Karpas-422 (cell line): ENCODE data around the gene COMTD1. TPM values are rescaled to one million over a fixed set of nuclear protein-coding genes. Genes with fewer than 3 reads are reported as not detected.
"Not testable (repeated sequence)": the region's sequence is repeated elsewhere in the genome, so short reads cannot be mapped to it uniquely, and the experiment has no call there.

Experiments used
- DNase-seq: peaks from one replicate; pipeline ENCODE4 v3.0.0-alpha.2; 2015
- H2AFZ ChIP-seq: fragments of 200-600 bp; sonication (generic); 2 replicates; pipeline ENCODE4 v1.6.1; 2014; ENCODE audit warnings: antibody characterized with exemption, low read length, mixed read lengths
- H3K27ac ChIP-seq: fragments of 200-600 bp; sonication (generic); 2 replicates; pipeline ENCODE4 v1.5.1; 2014; ENCODE audit warnings: mild to moderate bottlenecking, low read length, moderate library complexity
- H3K27me3 ChIP-seq: fragments of 200-600 bp; sonication (generic); 2 replicates; pipeline ENCODE4 v1.6.1; 2014; ENCODE audit warnings: low read length, mixed read lengths
- H3K36me3 ChIP-seq: fragments of 200-600 bp; sonication (generic); 2 replicates; pipeline ENCODE4 v1.6.1; 2014; ENCODE audit warnings: low read length, mixed read lengths; ENCODE audit not compliant: insufficient read depth
- H3K4me1 ChIP-seq: fragments of 200-600 bp; sonication (generic); 2 replicates; pipeline ENCODE4 v1.6.1; 2014; ENCODE audit warnings: mild to moderate bottlenecking, low read length, mixed read lengths
- H3K4me2 ChIP-seq: fragments of 200-600 bp; sonication (generic); 2 replicates; pipeline ENCODE4 v1.6.1; 2014; ENCODE audit warnings: low read length, low read depth, mild to moderate bottlenecking; ENCODE audit not compliant: poor library complexity, severe bottlenecking
- H3K4me3 ChIP-seq: fragments of 200-600 bp; sonication (generic); 2 replicates; pipeline ENCODE4 v1.5.1; 2014; ENCODE audit warnings: mild to moderate bottlenecking, antibody characterized with exemption, low read length, mixed read lengths
- H3K79me2 ChIP-seq: fragments of 200-600 bp; sonication (generic); 2 replicates; pipeline ENCODE4 v1.6.1; 2014; ENCODE audit warnings: mild to moderate bottlenecking, low read length, mixed read lengths
- H3K9ac ChIP-seq: fragments of 200-600 bp; sonication (generic); 2 replicates; pipeline ENCODE4 v1.6.0; 2014; ENCODE audit warnings: low read length
- H3K9me2 ChIP-seq: fragments of 200-600 bp; sonication (generic), shearing (Covaris generic); replicated peaks from 2 replicates; pipeline ENCODE4 v1.6.0; 2014; ENCODE audit warnings: mild to moderate bottlenecking, low read length, moderate library complexity; ENCODE audit not compliant: insufficient read depth
- H3K9me3 ChIP-seq: fragments of 300-700, 200-600 bp; sonication (generic); 2 replicates; pipeline ENCODE4 v1.6.1; 2014; ENCODE audit warnings: low read length, mixed read lengths
- H4K20me1 ChIP-seq: fragments of 200-600 bp; sonication (generic); 2 replicates; pipeline ENCODE4 v1.6.1; 2014; ENCODE audit warnings: mild to moderate bottlenecking, antibody characterized with exemption, low read length, low read depth; ENCODE audit not compliant: insufficient read depth
- total RNA-seq: library from RNA; depleted of rRNA; stranded (reverse); fragments of >200 nt; shearing (Covaris generic); gene quantifications from 2 replicates; pipeline ENCODE4 v1.2.3, GENCODE V29; 2014; ENCODE audit warnings: low replicate concordance

Gene COMTD1
- total RNA-seq, 1 experiment from 2014 or later: 14.4 TPM

DNA sequence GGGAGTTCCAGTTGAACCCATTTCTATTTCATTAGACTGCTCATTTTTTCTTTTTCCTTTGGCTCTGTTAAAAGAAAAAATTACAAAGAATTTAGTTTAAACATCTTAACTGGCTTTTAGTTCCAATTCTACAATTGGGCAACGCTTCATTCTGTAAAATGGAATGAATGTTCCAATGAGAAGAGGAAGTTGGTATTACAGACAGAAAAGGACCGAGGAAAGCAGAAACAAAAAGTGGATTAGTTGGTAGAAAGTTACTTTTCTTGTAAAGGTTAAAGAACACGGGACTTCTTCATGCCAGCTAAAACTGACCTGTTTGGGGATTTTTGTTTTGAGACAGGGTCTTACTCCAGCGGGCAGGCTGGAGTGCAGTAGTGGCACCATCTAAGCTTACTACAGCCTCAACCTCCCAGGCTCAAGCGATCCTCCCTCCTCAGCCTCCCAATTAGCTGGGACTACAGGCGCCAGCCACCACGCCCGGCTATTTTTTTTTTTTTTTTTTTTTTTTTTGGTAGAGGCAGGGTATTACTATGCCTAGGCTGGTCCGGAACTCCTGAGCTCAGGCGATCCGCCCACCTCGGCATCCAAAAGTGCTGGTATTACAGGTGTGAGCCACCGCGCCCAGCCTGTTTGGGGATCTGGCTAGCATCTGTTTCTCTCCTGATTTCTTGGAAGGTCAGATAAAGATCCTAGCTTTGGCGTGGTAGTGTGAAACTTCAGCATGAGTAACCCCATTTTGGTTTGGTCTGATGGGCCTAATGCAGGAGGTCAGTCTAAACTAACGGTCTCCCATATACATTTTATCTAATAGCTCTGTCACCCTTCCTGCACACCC lies 26.5 kb downstream of the COMTD1 start:
- peaks cover 16% of the 10 kb centered on the region; the same call in 1 of the 2 replicates for H4K20me1 ChIP-seq
- H3K9ac ChIP-seq: peak overlapping the region; percentile 82
- H3K27me3 ChIP-seq: no peaks in the 10 kb centered on the region
- no peak for DNase-seq
- H3K36me3 ChIP-seq: peaks cover 19% of the 10 kb centered on the region
- no peaks in the 10 kb centered on the region for H3K9me3 ChIP-seq
- H3K4me2 ChIP-seq: peak overlapping the region; percentile 80
- H3K27ac ChIP-seq: peak overlapping the region; percentile 77
- peaks cover 22% of the 10 kb centered on the region for H3K4me1 ChIP-seq
- peaks cover 34% of the 10 kb centered on the region for H3K79me2 ChIP-seq
- peak overlapping the region; percentile 78 for H3K4me3 ChIP-seq
- H2AFZ ChIP-seq: peak overlapping the region; percentile 65; the same call in 1 of the 2 replicates
- H3K9me2 ChIP-seq: no peaks in the 10 kb centered on the region

DNA sequence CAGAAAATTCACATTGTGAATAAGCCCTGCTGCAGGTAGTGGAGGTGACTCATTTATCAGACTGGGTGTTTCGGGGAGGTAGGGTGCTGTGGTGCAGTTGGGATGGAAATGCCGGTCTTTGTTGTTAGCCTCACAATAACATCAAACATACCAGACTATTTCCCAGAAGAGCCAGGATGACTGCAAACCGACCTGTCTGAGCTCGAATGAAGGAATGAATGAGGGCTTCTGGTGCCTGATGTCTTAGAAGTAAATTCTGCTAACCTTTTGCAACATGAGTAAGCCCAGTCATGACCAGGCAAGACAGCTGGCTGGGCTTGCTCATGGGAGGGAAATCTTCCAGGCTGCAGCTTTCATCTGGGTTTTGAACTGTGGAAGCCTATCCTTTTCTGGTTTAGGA lies 27.6 kb downstream of the COMTD1 start:
- H2AFZ ChIP-seq: no peak overlapping the region
- peaks cover 16% of the 10 kb centered on the region; the same call in 1 of the 2 replicates for H4K20me1 ChIP-seq
- H3K4me3 ChIP-seq: no peak overlapping the region
- H3K79me2 ChIP-seq: peaks cover 26% of the 10 kb centered on the region
- no peak overlapping the region for H3K4me2 ChIP-seq
- peaks cover 11% of the 10 kb centered on the region; the same call in 1 of the 2 replicates for H3K36me3 ChIP-seq
- H3K27me3 ChIP-seq: no peaks in the 10 kb centered on the region
- H3K9me3 ChIP-seq: no peaks in the 10 kb centered on the region
- H3K27ac ChIP-seq: no peak overlapping the region
- no peak for DNase-seq
- H3K9ac ChIP-seq: no peak overlapping the region
- peaks cover 22% of the 10 kb centered on the region for H3K4me1 ChIP-seq
- H3K9me2 ChIP-seq: no peaks in the 10 kb centered on the region

DNA sequence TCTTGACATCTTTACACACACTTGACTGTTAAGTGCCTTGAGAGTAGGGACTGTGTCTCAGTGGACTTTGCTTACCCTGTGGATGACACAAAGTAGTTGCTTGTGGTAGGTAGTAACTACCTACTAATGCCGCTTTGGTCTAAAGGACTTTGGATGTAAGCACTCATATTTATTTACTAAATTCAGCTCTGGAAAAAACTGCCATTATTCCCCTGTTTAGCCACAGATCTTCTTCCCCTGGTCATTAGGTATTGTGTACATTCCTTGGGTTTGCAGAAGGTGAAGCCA lies 28.0 kb downstream of the COMTD1 start:
- Histone ChIP-seq H3K9me3 (no peaks in the 10 kb centered on the region), H3K27me3 (no peaks in the 10 kb centered on the region), H3K4me3 (no peak overlapping the region), H4K20me1 (peaks cover 12% of the 10 kb centered on the region; the same call in 1 of the 2 replicates), H3K27ac (no peak overlapping the region), H2AFZ (no peak overlapping the region), H3K4me2 (no peak overlapping the region), H3K9ac (no peak overlapping the region), H3K9me2 (no peaks in the 10 kb centered on the region), H3K79me2 (peaks cover 22% of the 10 kb centered on the region), H3K36me3 (peaks cover 7% of the 10 kb centered on the region; the same call in 1 of the 2 replicates), H3K4me1 (peaks cover 19% of the 10 kb centered on the region)
- no peak for DNase-seq

DNA sequence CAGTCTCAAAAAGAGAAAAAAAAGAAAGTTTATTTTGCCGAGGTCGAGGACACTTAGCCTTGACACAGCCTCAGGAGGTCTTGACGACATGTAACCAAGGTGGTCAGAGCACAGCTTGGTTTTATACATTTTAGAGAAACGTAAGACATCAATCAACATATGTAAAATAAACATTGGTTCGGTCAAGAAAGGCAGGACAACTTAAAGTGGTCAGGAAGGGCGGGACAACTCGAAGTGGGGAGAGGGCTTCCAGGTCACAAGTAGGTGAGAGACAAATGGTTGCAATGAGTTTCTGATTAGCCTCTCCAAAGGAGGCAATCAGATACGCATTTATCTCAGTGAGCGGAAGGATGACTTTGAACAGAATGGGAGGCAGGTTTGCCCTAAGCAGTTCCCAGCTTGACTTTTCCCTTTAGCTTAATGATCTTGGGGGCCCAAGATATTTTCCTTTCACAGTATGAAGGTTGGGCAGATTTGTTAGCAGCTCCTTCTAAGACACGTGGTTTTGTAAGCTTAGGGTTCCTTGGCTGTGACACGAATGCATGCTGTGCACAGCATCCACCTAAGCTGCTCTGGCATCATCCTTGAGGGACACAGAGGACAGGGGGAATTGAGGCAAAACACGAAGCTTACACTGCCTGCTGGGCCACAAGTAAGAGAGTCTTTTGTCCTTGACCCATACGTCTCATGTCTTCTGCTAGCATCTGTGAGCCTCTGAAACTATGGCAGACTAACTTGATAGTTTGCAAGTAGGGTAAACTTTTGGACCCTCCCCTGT lies 28.5 kb downstream of the COMTD1 start:
- Histone ChIP-seq H3K9me2 (no peaks in the 10 kb centered on the region), H3K4me2 (no peak overlapping the region), H3K9ac (no peak overlapping the region), H3K9me3 (no peaks in the 10 kb centered on the region), H3K27ac (no peak overlapping the region), H3K79me2 (peaks cover 16% of the 10 kb centered on the region), H3K4me3 (no peak overlapping the region), H3K4me1 (peaks cover 14% of the 10 kb centered on the region), H3K27me3 (no peaks in the 10 kb centered on the region), H3K36me3 (peaks cover 2% of the 10 kb centered on the region; the same call in 1 of the 2 replicates), H2AFZ (no peak overlapping the region), H4K20me1 (peaks cover 7% of the 10 kb centered on the region; the same call in 1 of the 2 replicates)
- DNase-seq: no peak

DNA sequence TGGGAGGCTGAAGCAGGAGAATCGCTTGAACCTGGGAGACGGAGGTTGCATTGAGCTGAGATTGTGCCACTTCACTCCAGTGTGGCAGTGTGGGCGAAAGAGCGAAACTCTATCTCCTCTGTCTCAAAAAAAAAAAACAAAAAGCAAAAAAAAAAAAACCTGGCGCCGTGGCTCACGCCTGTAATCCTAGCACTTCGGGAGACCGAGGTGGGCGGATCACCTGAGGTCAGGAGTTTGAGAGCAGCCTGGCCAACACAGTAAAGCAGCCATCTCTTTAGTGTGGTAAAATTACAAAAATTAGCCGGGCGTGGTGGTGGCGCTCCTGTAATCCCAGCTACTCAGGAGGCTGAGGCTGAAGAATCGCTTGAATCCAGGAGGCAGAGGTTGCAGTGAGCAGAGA lies 29.1 kb downstream of the COMTD1 start:
- H4K20me1 ChIP-seq, H3K36me3 ChIP-seq, H3K9ac ChIP-seq, H3K27me3 ChIP-seq, H3K4me1 ChIP-seq, H2AFZ ChIP-seq, H3K4me3 ChIP-seq, DNase-seq, H3K27ac ChIP-seq, H3K4me2 ChIP-seq, H3K9me2 ChIP-seq, H3K9me3 ChIP-seq: not testable (repeated sequence)
- peaks cover 10% of the 10 kb centered on the region for H3K79me2 ChIP-seq

DNA sequence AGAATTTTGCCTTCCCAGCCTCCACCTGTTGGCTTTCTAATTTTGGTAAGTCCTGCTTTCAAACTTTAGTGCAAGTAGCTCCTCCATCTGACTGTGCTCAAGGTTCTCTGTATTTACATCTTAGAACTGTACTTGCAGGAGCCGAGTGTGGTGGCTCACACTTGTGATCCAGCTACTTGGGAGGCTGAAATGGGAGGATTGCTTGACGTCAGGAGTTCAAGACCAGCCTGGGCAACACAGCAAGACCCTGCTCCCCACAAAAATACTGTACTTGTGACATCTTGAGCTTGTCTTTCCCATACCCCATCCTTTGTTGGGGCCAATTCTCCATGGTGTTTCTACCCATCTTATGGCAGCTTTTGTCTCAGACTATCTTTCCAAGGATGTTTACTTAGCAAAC lies 29.8 kb downstream of the COMTD1 start:
- Histone ChIP-seq H3K9ac (no peak overlapping the region), H3K9me3 (no peaks in the 10 kb centered on the region), H3K9me2 (no peaks in the 10 kb centered on the region), H3K4me3 (no peak overlapping the region), H3K27me3 (no peaks in the 10 kb centered on the region), H3K79me2 (peaks cover 3% of the 10 kb centered on the region), H3K36me3 (no peaks in the 10 kb centered on the region), H3K27ac (no peak overlapping the region), H2AFZ (no peak overlapping the region), H4K20me1 (no peaks in the 10 kb centered on the region), H3K4me2 (no peak overlapping the region), H3K4me1 (peaks cover 7% of the 10 kb centered on the region)
- DNase-seq: no peak

DNA sequence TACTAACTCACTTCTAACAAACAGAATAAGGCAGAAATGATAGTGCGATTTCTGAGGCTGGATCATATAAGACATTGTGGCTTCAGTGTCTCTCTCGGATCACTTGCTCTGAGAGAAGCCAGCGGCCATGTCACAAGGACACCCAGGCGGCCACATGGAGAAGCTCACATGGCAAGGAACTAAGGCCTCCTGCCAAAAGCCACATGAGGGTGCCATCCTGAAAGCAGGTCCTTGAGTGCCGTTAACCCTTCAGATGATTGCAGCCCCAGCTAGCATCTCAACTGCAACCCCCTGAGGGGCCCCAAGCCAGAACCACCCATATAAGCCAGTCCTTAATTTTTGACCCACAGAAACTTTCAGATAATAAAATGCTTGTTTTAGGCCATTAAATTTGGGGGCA lies 32.0 kb downstream of the COMTD1 start:
- Histone ChIP-seq H3K4me2 (no peak overlapping the region), H3K27me3 (no peaks in the 10 kb centered on the region), H3K9me2 (no peaks in the 10 kb centered on the region), H3K4me3 (no peak overlapping the region), H3K79me2 (no peaks in the 10 kb centered on the region), H4K20me1 (no peaks in the 10 kb centered on the region), H3K4me1 (no peaks in the 10 kb centered on the region), H3K27ac (no peak overlapping the region), H3K9me3 (no peaks in the 10 kb centered on the region), H3K9ac (no peak overlapping the region), H2AFZ (no peak overlapping the region), H3K36me3 (no peaks in the 10 kb centered on the region)
- DNase-seq: no peak

DNA sequence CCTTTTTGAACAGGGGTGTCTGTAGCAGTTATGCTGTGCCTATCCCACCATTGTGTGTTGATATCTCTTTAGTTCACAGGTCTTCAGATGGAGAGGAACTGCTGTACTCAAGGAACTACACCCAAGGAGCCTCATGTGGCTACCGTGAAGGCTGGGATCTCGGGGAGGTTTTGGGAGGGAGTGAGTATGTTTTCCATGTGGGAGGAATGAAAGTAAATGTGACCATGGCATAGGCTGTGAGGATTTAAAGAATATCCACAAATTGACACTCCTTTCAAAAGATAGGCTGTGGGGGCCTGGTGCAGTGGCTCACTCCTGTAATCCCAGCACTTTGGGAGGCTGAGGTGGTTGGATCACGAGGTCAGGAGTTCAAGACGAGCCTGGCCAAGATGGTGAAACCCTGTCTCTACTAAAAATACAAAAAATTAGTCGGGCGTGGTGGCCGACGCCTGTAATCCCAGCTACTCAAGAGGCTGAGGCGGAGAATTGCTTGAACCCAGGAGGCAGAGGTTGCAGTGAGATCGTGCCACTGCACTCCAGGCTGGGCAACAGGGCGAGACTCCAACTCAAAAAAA lies 32.6 kb downstream of the COMTD1 start:
- H2AFZ ChIP-seq, H3K4me2 ChIP-seq, H3K9me3 ChIP-seq: not testable (repeated sequence)

More for the DNA sequence above, 32.6 kb downstream of the COMTD1 start:
- H3K4me3 ChIP-seq, H3K79me2 ChIP-seq, H4K20me1 ChIP-seq, H3K9me2 ChIP-seq, H3K36me3 ChIP-seq, H3K4me1 ChIP-seq, H3K9ac ChIP-seq, H3K27me3 ChIP-seq, DNase-seq, H3K27ac ChIP-seq: not testable (repeated sequence)
